HG03280 (cell line): Measurements from ENCODE around the gene RNASE8.

Source experiments
- ATAC-seq: cut with Tn5 transposase; IDR thresholded peaks from one replicate; pipeline ENCODE4 v1.9.1; 2021; ENCODE audit warnings: mild to moderate bottlenecking, moderate library complexity; ENCODE audit not compliant: unreplicated experiment

Gene RNASE8

GRCh38 chr14:21103411-21103709 is 45.7 kb downstream of the RNASE8 start:
- no peak for ATAC-seq

GRCh38 chr14:21103710-21104447 is 46.3 kb downstream of the RNASE8 start:
- ATAC-seq, result peak; percentile 91

DNA sequence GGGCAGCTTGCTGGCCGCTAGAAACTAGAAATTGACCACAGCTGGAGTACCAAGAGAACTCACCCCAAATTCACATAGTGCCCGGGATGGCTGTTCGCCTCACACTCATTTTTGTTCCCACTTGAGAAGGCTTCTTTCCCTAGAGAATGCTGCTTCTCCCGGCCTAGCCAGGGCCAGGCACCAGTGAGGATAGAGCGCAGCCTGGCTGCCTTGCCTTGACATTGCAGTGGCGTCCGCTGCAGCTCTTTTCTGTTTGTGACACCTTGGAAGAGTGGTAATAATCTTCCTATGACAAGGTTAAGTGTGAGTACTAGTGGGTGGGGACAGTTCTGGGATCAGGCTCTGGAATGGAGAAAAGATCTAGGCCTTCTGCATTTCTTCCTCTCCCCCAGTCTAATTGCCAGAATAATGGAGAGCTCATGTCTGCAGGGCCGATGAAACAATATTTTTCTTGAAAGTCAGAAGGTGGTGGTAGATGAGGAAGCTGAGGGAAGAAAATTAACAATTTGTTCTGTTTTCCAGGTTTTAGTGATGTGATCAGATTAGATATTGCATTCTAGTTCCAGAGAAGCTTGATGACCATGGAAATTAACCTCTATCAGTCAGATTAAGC is 46.9 kb downstream of the RNASE8 start:
- ATAC-seq, result peak; percentile 43

GRCh38 chr14:21105095-21105494 is 47.5 kb downstream of the RNASE8 start:
- no peak for ATAC-seq

- no peak for ATAC-seq
Observed at GRCh38 chr14:21106176-21106497, 48.5 kb downstream of the RNASE8 start.

DNA sequence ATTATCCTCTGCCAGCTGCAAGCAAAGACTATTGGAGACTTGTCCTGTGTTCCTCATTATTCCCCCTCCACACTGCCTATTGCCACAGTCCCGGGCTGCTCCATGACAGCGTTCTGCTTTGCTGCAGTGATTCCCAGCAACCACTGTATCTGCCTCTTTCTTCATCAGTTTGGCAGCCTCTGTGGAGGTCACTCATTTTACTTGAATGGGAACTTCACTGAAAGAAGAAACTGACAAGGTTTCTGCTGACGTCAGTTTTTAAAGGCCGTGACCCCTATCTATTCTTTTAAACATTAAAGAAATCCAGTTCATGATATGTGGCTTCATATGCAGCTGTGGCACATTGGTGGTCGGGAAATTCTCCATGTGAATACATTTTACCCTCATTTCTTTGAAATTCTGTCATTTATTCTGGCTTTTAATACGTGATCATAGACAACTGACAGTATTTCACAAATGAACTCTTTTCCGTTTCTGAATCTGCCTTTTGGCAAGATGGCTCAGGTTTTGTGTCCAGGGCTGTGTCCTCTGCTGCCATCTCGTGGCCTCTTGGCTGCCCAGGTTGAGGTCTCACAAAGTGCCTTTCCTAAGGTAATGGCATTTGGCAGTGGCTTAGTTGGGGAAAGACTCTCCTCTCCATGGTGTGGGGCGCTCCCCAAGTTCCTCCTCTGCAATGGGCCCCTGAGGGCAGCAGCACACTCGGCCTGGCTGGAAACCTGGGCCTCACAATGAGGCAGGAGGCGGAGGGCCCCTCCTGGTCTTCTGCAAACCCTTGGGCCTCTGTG is 49.1 kb downstream of the RNASE8 start:
- no peak for ATAC-seq

DNA sequence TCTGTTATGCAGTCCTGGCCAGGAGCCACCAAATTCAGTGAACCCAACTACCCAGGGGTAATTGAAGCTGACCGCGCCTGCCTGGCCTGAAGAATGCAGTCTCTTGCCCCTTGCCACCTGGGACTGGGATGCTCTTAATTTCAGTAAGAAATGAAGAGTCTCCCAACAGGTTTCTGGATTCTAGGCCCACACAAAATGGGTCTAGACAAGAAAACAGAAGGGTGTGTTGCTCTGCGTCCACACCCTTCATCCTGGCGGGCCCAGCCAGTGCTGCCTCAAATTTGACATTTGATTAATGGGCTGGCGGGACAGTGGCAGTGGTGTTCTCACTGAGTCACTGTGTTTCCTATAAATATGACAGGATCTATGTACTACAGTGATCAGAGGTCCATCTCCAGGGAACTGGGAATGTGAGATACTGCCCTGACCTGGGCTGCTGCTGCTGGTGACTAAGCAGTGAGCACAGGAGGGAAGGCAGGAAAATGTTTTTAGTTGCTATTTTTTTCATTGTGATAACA is 49.7 kb downstream of the RNASE8 start:
- ATAC-seq, result no peak
